Measurements from ENCODE around the gene TRPC4. TPM values are rescaled to one million over a fixed set of nuclear protein-coding genes. Genes with fewer than 3 reads are reported as not detected.

TRPC4 gene
- total RNA-seq, 1 donor from 2014 or later = 7.5 TPM

GRCh38 chr13:37666036-37666435 lies 203.5 kb downstream of the TRPC4 start:
- no peak for TF ChIP-seq CTCF (IDR thresholded peaks at IDR 0.05; ENCODE audit: unreplicated experiment)
- Mint-ChIP-seq H3K9me3 (no peaks in the 10 kb centered on the region), H3K4me1 (no peaks in the 10 kb centered on the region), H3K27ac (no peak overlapping the region), H3K36me3 (no peaks in the 10 kb centered on the region), H3K27me3 (ENCODE audit: low read depth) (no peaks in the 10 kb centered on the region), H3K4me3 (no peak overlapping the region)
- no peak for DNase-seq (ENCODE audit: low spot score in 2 of 2, unreplicated experiment in 2 of 2)

- Mint-ChIP-seq H3K9me3 (no peaks in the 10 kb centered on the region), H3K27ac (no peak overlapping the region), H3K36me3 (no peaks in the 10 kb centered on the region), H3K4me1 (no peaks in the 10 kb centered on the region), H3K27me3 (ENCODE audit: low read depth) (no peaks in the 10 kb centered on the region), H3K4me3 (no peak overlapping the region)
- TF ChIP-seq CTCF (IDR thresholded peaks at IDR 0.05; ENCODE audit: unreplicated experiment) = no peak
- no peak for DNase-seq (ENCODE audit: low spot score in 2 of 2, unreplicated experiment in 2 of 2)
Observed at GRCh38 chr13:37665420-37665819, 204.2 kb downstream of the TRPC4 start.

GRCh38 chr13:37663724-37664123 lies 205.8 kb downstream of the TRPC4 start:
- Mint-ChIP-seq H3K36me3 (no peaks in the 10 kb centered on the region), H3K4me3 (no peak overlapping the region), H3K27ac (no peak overlapping the region), H3K4me1 (no peaks in the 10 kb centered on the region), H3K9me3 (no peaks in the 10 kb centered on the region), H3K27me3 (ENCODE audit: low read depth) (no peaks in the 10 kb centered on the region)
- no peak for TF ChIP-seq CTCF (IDR thresholded peaks at IDR 0.05; ENCODE audit: unreplicated experiment)
- no peak for DNase-seq (ENCODE audit: low spot score in 2 of 2, unreplicated experiment in 2 of 2)

- Mint-ChIP-seq H3K36me3 (no peaks in the 10 kb centered on the region), H3K4me3 (no peak overlapping the region), H3K4me1 (no peaks in the 10 kb centered on the region), H3K27me3 (ENCODE audit: low read depth) (no peaks in the 10 kb centered on the region), H3K9me3 (no peaks in the 10 kb centered on the region), H3K27ac (no peak overlapping the region)
- TF ChIP-seq CTCF (IDR thresholded peaks at IDR 0.05; ENCODE audit: unreplicated experiment) = no peak
- DNase-seq (ENCODE audit: low spot score in 2 of 2, unreplicated experiment in 2 of 2) = no peak
Observed at GRCh38 chr13:37662624-37663023, 206.9 kb downstream of the TRPC4 start.

- Mint-ChIP-seq H3K27ac (no peak overlapping the region), H3K27me3 (ENCODE audit: low read depth) (no peaks in the 10 kb centered on the region), H3K4me1 (no peaks in the 10 kb centered on the region), H3K4me3 (no peak overlapping the region), H3K9me3 (no peaks in the 10 kb centered on the region), H3K36me3 (no peaks in the 10 kb centered on the region)
- DNase-seq (ENCODE audit: low spot score in 2 of 2, unreplicated experiment in 2 of 2) = no peak
- no peak for TF ChIP-seq CTCF (IDR thresholded peaks at IDR 0.05; ENCODE audit: unreplicated experiment)
Observed at GRCh38 chr13:37657956-37658355, 211.6 kb downstream of the TRPC4 start.

GRCh38 chr13:37657134-37657533 lies 212.4 kb downstream of the TRPC4 start:
- Mint-ChIP-seq H3K27ac (no peak overlapping the region), H3K9me3 (no peaks in the 10 kb centered on the region), H3K4me3 (no peak overlapping the region), H3K36me3 (no peaks in the 10 kb centered on the region), H3K4me1 (no peaks in the 10 kb centered on the region), H3K27me3 (ENCODE audit: low read depth) (no peaks in the 10 kb centered on the region)
- TF ChIP-seq CTCF (IDR thresholded peaks at IDR 0.05; ENCODE audit: unreplicated experiment) = no peak
- DNase-seq (ENCODE audit: low spot score in 2 of 2, unreplicated experiment in 2 of 2) = no peak
